Thyroid gland (tissue), 4 donors: ENCODE data around the gene TMEM185A. TPM values are rescaled to one million over a fixed set of nuclear protein-coding genes. Genes with fewer than 3 reads are reported as not detected.
"Not testable (repeated sequence)": the region's sequence is repeated elsewhere in the genome, so short reads cannot be mapped to it uniquely, and the experiment has no call there.

Experiments
- DNase-seq, 2 donors: peaks; one replicate each; pipeline ENCODE4 v3.0.0-alpha.2; 2019
- H3K27ac ChIP-seq, 3 donors: fragments of 200-600 bp; sonication (generic); 1 replicate in 2 of 3; 2 replicates in 1 of 3; pipeline ENCODE4 v1.5.1; 2016 to 2019; ENCODE audit warnings: mild to moderate bottlenecking in 1 of 3, moderate library complexity in 1 of 3
- H3K27me3 ChIP-seq: fragments of 200-600 bp; sonication (generic); one replicate; pipeline ENCODE4 v1.5.1; 2019
- H3K36me3 ChIP-seq, 2 donors: fragments of 200-600 bp; sonication (generic); one replicate each; pipeline ENCODE4 v1.5.1; 2016 to 2019
- H3K4me1 ChIP-seq, 2 donors: fragments of 200-600 bp; sonication (generic); one replicate each; pipeline ENCODE4 v1.5.1; 2017 to 2019
- H3K4me3 ChIP-seq, 3 donors: fragments of 200-600 bp; sonication (generic); replicated peaks in 1 of 3; 1 replicate in 2 of 3; 2 replicates in 1 of 3; pipeline ENCODE4 v1.5.1; 2016; ENCODE audit warnings: mild to moderate bottlenecking in 1 of 3
- H3K9me3 ChIP-seq: fragments of 200-600 bp; sonication (generic); one replicate; pipeline ENCODE4 v1.5.1; 2017
- CTCF ChIP-seq, 6 experiments: fragments of 200-600 bp in 3 of 6; fragments of 450-650 bp in 3 of 6; sonication (generic) in 3 of 6; IDR thresholded peaks; one replicate each; pipeline ENCODE4 v1.5.1; 2016 to 2019; ENCODE audit warnings: antibody characterized with exemption in 6 of 6, mild to moderate bottlenecking in 2 of 6, inconsistent platforms in 1 of 6, moderate library complexity in 1 of 6
- POLR2A ChIP-seq, 2 donors: fragments of 450-650 bp; IDR thresholded peaks; one replicate each; pipeline ENCODE4 v1.6.1; 2017; ENCODE audit warnings: antibody characterized with exemption in 2 of 2, mild to moderate bottlenecking in 2 of 2, moderate library complexity in 1 of 2
- WGBS, 2 donors: methylation state at CpG; one replicate each; pipeline ENCODE4 v1.1.5; 2017; 5-methylcytosine and 5-hydroxymethylcytosine counted together
- intact Hi-C: fragments of 100-400 bp; cut with DNase I; formaldehyde crosslinking; loops from one replicate; pipeline ENCODE4 v1.15.1; 2023
- total RNA-seq, 4 donors: library from RNA; depleted of rRNA; stranded (reverse); fragments of >200 nt; gene quantifications; one replicate each; pipeline ENCODE4 v1.2.3, GENCODE V29; 2016

The TMEM185A gene
- total RNA-seq, 4 donors from 2014 or later, result 11.7 to 16.1 (median 13.2) TPM

- DNase-seq, result peak; percentile 8 to 14
- Histone ChIP-seq H3K9me3 (no peaks in the 10 kb centered on the region), H3K27me3 (no peaks in the 10 kb centered on the region), H3K4me3 (peak overlapping the region; percentile 15 to 49 (median 42)), H3K36me3 (no peaks in the 10 kb centered on the region), H3K4me1 (peaks cover 0 to 8% of the 10 kb centered on the region in 2 donors), H3K27ac (peak overlapping the region in 2 of 3 donors; percentile 36 to 38)
- TF ChIP-seq CTCF (IDR thresholded peaks at IDR 0.05) (peak in 1 of 6 experiments; percentile 22), POLR2A (IDR thresholded peaks at IDR 0.05) (no peak)
- intact Hi-C loops, result no loop called here
- 2 to 3% methylated on average over 16 of the region's 16 CpGs for WGBS, 2 donors
These were observed 835 bp downstream of the TMEM185A start for GRCh38 chrX:149630681-149631233.

- intact Hi-C loops, result no loop called here
- no peak for DNase-seq
- Histone ChIP-seq H3K4me1 (peaks cover 0 to 8% of the 10 kb centered on the region in 2 donors), H3K36me3 (no peaks in the 10 kb centered on the region), H3K27ac (no peak overlapping the region), H3K27me3 (no peaks in the 10 kb centered on the region), H3K4me3 (no peak overlapping the region), H3K9me3 (no peaks in the 10 kb centered on the region)
- TF ChIP-seq POLR2A (IDR thresholded peaks at IDR 0.05), result no peak
- 65% methylated on average over 5 of the region's 5 CpGs for WGBS, 2 donors
These were observed 1.7 kb downstream of the TMEM185A start for GRCh38 chrX:149629730-149630387.

- H3K4me3 ChIP-seq, result no peak overlapping the region
- intact Hi-C loops, result no loop called here
- H3K36me3 ChIP-seq, result no peaks in the 10 kb centered on the region
- H3K4me1 ChIP-seq, result peaks cover 0 to 8% of the 10 kb centered on the region in 2 donors
- no peaks in the 10 kb centered on the region for H3K27me3 ChIP-seq
- no peak for DNase-seq
- no peak for TF ChIP-seq CTCF (IDR thresholded peaks at IDR 0.05)
- TF ChIP-seq POLR2A (IDR thresholded peaks at IDR 0.05), result no peak
- no peaks in the 10 kb centered on the region for H3K9me3 ChIP-seq
- no peak overlapping the region for H3K27ac ChIP-seq
- 88 to 100% methylated on average over 2 of the region's 2 CpGs for WGBS, 2 donors
These were observed 2.8 kb downstream of the TMEM185A start for GRCh38 chrX:149628768-149629167.

GRCh38 chrX:149628280-149628679, 3.3 kb downstream of the TMEM185A start:
- Histone ChIP-seq H3K27ac (no peak overlapping the region), H3K9me3 (no peaks in the 10 kb centered on the region), H3K36me3 (no peaks in the 10 kb centered on the region), H3K4me1 (peaks cover 0 to 8% of the 10 kb centered on the region in 2 donors), H3K4me3 (no peak overlapping the region), H3K27me3 (no peaks in the 10 kb centered on the region)
- DNase-seq, result no peak
- no peak for TF ChIP-seq POLR2A (IDR thresholded peaks at IDR 0.05)
- no peak for TF ChIP-seq CTCF (IDR thresholded peaks at IDR 0.05)
- intact Hi-C loops, result no loop called here
- 93 to 100% methylated on average over 2 to 3 of the region's 3 CpGs for WGBS, 2 donors

GRCh38 chrX:149626829-149627228, 4.8 kb downstream of the TMEM185A start:
- H3K9me3 ChIP-seq, H3K4me3 ChIP-seq, H3K27me3 ChIP-seq, H3K4me1 ChIP-seq, H3K27ac ChIP-seq, intact Hi-C loops, DNase-seq, H3K36me3 ChIP-seq: not testable (repeated sequence)
- WGBS, 2 donors, result 64 to 91% methylated on average over 5 to 8 of the region's 8 CpGs

- H3K4me1 ChIP-seq, H3K36me3 ChIP-seq, H3K9me3 ChIP-seq, H3K4me3 ChIP-seq, H3K27me3 ChIP-seq, H3K27ac ChIP-seq, intact Hi-C loops, DNase-seq: not testable (repeated sequence)
- WGBS, 2 donors, result 86 to 100% methylated on average over 1 of the region's 1 CpG
These were observed 11.9 kb downstream of the TMEM185A start for GRCh38 chrX:149619662-149620061.
